ENCODE data around the gene CPOX.

The CPOX gene

GRCh38 chr3:98557324-98558010 is 35.9 kb downstream of the CPOX start:
- no peak overlapping the region for H3K4me3 ChIP-seq (ENCODE audit: control insufficient read depth, low read depth, low read length)
- DNase-seq (ENCODE audit: low read depth): no peak
- TF ChIP-seq CTCF (conservative IDR thresholded peaks at IDR 0.05; ENCODE audit: control insufficient read depth, insufficient read depth, low read depth, low read length): no peak

GRCh38 chr3:98556164-98557130 is 37.0 kb downstream of the CPOX start:
- TF ChIP-seq CTCF (conservative IDR thresholded peaks at IDR 0.05; ENCODE audit: control insufficient read depth, insufficient read depth, low read depth, low read length): no peak
- no peak for DNase-seq (ENCODE audit: low read depth)
- H3K4me3 ChIP-seq (ENCODE audit: control insufficient read depth, low read depth, low read length): no peak overlapping the region

- H3K4me3 ChIP-seq (ENCODE audit: control insufficient read depth, low read depth, low read length): no peak overlapping the region
- no peak for DNase-seq (ENCODE audit: low read depth)
- no peak for TF ChIP-seq CTCF (conservative IDR thresholded peaks at IDR 0.05; ENCODE audit: control insufficient read depth, insufficient read depth, low read depth, low read length)
Measured at GRCh38 chr3:98555025-98555379, 38.4 kb downstream of the CPOX start.

GRCh38 chr3:98554580-98554979 is 38.8 kb downstream of the CPOX start:
- no peak overlapping the region for H3K4me3 ChIP-seq (ENCODE audit: control insufficient read depth, low read depth, low read length)
- no peak for TF ChIP-seq CTCF (conservative IDR thresholded peaks at IDR 0.05; ENCODE audit: control insufficient read depth, insufficient read depth, low read depth, low read length)
- no peak for DNase-seq (ENCODE audit: low read depth)

- TF ChIP-seq CTCF (conservative IDR thresholded peaks at IDR 0.05; ENCODE audit: control insufficient read depth, insufficient read depth, low read depth, low read length): no peak
- H3K4me3 ChIP-seq (ENCODE audit: control insufficient read depth, low read depth, low read length): no peak overlapping the region
- no peak for DNase-seq (ENCODE audit: low read depth)
Measured at GRCh38 chr3:98553753-98554152, 39.7 kb downstream of the CPOX start.

GRCh38 chr3:98553021-98553563 is 40.3 kb downstream of the CPOX start:
- no peak for DNase-seq (ENCODE audit: low read depth)
- TF ChIP-seq CTCF (conservative IDR thresholded peaks at IDR 0.05; ENCODE audit: control insufficient read depth, insufficient read depth, low read depth, low read length): no peak
- H3K4me3 ChIP-seq (ENCODE audit: control insufficient read depth, low read depth, low read length): no peak overlapping the region
